GM21526 (cell line): Measurements from ENCODE around the gene CCDC15.
A peak's percentile ranks its signal among the peaks of the same experiment; 100 is the strongest.

ENCODE experiments used
- ATAC-seq: cut with Tn5 transposase; IDR thresholded peaks from one replicate; pipeline ENCODE4 v1.9.1; 2021; ENCODE audit warnings: moderate library complexity; ENCODE audit not compliant: unreplicated experiment, low FRiP score

CCDC15 gene

GRCh38 chr11:125062931-125063428 is 109.0 kb downstream of the CCDC15 start, which contains the start of gene SLC37A2:
SLC37A2 (plus strand) TSS chr11:125063305; CDS start chr11:125063368, 63 bp downstream.
- ATAC-seq, result peak; percentile 90

- peak; percentile 15 for ATAC-seq
Observed at GRCh38 chr11:125063429-125064043, 109.5 kb downstream of the CCDC15 start.

- ATAC-seq, result no peak
Observed at GRCh38 chr11:125064070-125064469, 110.1 kb downstream of the CCDC15 start.

GRCh38 chr11:125068368-125068767 is 114.4 kb downstream of the CCDC15 start:
- ATAC-seq, result no peak

- no peak for ATAC-seq
Observed at GRCh38 chr11:125069008-125069407, 115.0 kb downstream of the CCDC15 start.

- ATAC-seq, result no peak
Observed at GRCh38 chr11:125069796-125070195, 115.8 kb downstream of the CCDC15 start.

GRCh38 chr11:125070699-125071254 is 116.8 kb downstream of the CCDC15 start:
- peak; percentile 64 for ATAC-seq

GRCh38 chr11:125071435-125071834 is 117.4 kb downstream of the CCDC15 start:
- no peak for ATAC-seq

GRCh38 chr11:125071846-125072217 is 117.8 kb downstream of the CCDC15 start:
- no peak for ATAC-seq

- ATAC-seq, result peak; percentile 88
Observed at GRCh38 chr11:125072218-125072960, 118.4 kb downstream of the CCDC15 start.

- ATAC-seq, result no peak
Observed at GRCh38 chr11:125072961-125073590, 119.1 kb downstream of the CCDC15 start.

- ATAC-seq, result no peak
Observed at GRCh38 chr11:125073616-125074483, 119.8 kb downstream of the CCDC15 start.

GRCh38 chr11:125074511-125075241 is 120.7 kb downstream of the CCDC15 start:
- no peak for ATAC-seq

GRCh38 chr11:125075242-125075625 is 121.2 kb downstream of the CCDC15 start:
- ATAC-seq, result no peak

- no peak for ATAC-seq
Observed at GRCh38 chr11:125075900-125076317, 121.9 kb downstream of the CCDC15 start.

GRCh38 chr11:125076378-125076945 is 122.5 kb downstream of the CCDC15 start:
- ATAC-seq, result no peak

GRCh38 chr11:125078016-125078415 is 124.0 kb downstream of the CCDC15 start:
- ATAC-seq, result no peak

GRCh38 chr11:125078516-125079140 is 124.6 kb downstream of the CCDC15 start:
- ATAC-seq, result no peak
